Measurements from ENCODE around the gene KRT84. TPM values are rescaled to one million over a fixed set of nuclear protein-coding genes. Genes with fewer than 3 reads are reported as not detected.

The KRT84 gene
- total RNA-seq, 1 experiment from 2014 or later = 0.15 TPM

- intact Hi-C loops (cut with micrococcal nuclease) = no loop called here
- BruUV-seq (replicated peaks) = no TSS peak
- POLR2A ChIA-PET (ENCODE audit: unreplicated experiment) = no interaction called here
Observed at GRCh38 chr12:52432559-52433207, 47.2 kb upstream of the KRT84 start.

GRCh38 chr12:52428121-52428520 lies 42.7 kb upstream of the KRT84 start:
- ATAC-seq (no peak), DNase-seq (no peak)
- H3K4me2 ChIP-seq (ENCODE audit: low read length) = no peak overlapping the region
- POLR2A ChIA-PET (ENCODE audit: unreplicated experiment) = interaction anchor here (0.6 kb wide), 1 partner anchor 616 kb away, joined by 3 read pairs; no protein-coding TSS in a partner anchor
- H3K79me2 ChIP-seq (ENCODE audit: low read length) = no peaks in the 10 kb centered on the region
- H3K4me3 ChIP-seq (ENCODE audit: low read length) = no peak overlapping the region
- BruUV-seq (replicated peaks) = no TSS peak
- H3K9ac ChIP-seq (ENCODE audit: low read length) = no peak overlapping the region
- H4K20me1 ChIP-seq (ENCODE audit: low read length) = no peaks in the 10 kb centered on the region
- CTCF ChIA-PET = no interaction called here
- no peaks in the 10 kb centered on the region for H3K9me3 ChIP-seq (ENCODE audit: low read length)
- H3K9me2 ChIP-seq (replicated peaks; ENCODE audit: low read length) = no peaks in the 10 kb centered on the region
- H2AFZ ChIP-seq (ENCODE audit: low read length) = no peak overlapping the region
- H3K27me3 ChIP-seq (ENCODE audit: low read length) = no peaks in the 10 kb centered on the region
- H3K4me1 ChIP-seq (ENCODE audit: insufficient read depth, low read length) = peaks cover 19% of the 10 kb centered on the region; the same call in 1 of the 2 replicates
- TF ChIP-seq EZH2phosphoT487 (IDR thresholded peaks at IDR 0.05; ENCODE audit: borderline replicate concordance, low read length) (no peak), CTCF (conservative IDR thresholded peaks at IDR 0.05; ENCODE audit: low read depth, low read length) (no peak), EZH2 (IDR thresholded peaks at IDR 0.05; ENCODE audit: low read length, unreplicated experiment) (no peak)
- H3F3A ChIP-seq (ENCODE audit: low read length, unreplicated experiment) = no peaks in the 10 kb centered on the region
- intact Hi-C loops (cut with micrococcal nuclease) = no loop called here
- no peak overlapping the region for H3K27ac ChIP-seq (ENCODE audit: low read length)
- no peaks in the 10 kb centered on the region for H3K36me3 ChIP-seq (ENCODE audit: low read depth, low read length)

More at GRCh38 chr12:52432559-52433207, 47.2 kb upstream of the KRT84 start:
- Histone ChIP-seq H3K9ac (ENCODE audit: low read length) (no peak overlapping the region), H3K4me3 (ENCODE audit: low read length) (no peak overlapping the region), H3K4me2 (ENCODE audit: low read length) (no peak overlapping the region), H2AFZ (ENCODE audit: low read length) (no peak overlapping the region), H3F3A (ENCODE audit: low read length, unreplicated experiment) (peaks cover 12% of the 10 kb centered on the region), H3K36me3 (ENCODE audit: low read depth, low read length) (no peaks in the 10 kb centered on the region), H3K9me3 (ENCODE audit: low read length) (no peaks in the 10 kb centered on the region), H3K9me2 (replicated peaks; ENCODE audit: low read length) (no peaks in the 10 kb centered on the region), H3K4me1 (ENCODE audit: insufficient read depth, low read length) (peaks cover 43% of the 10 kb centered on the region), H3K79me2 (ENCODE audit: low read length) (no peaks in the 10 kb centered on the region), H3K27ac (ENCODE audit: low read length) (no peak overlapping the region), H3K27me3 (ENCODE audit: low read length) (no peaks in the 10 kb centered on the region), H4K20me1 (ENCODE audit: low read length) (no peaks in the 10 kb centered on the region)
- TF ChIP-seq CTCF (conservative IDR thresholded peaks at IDR 0.05; ENCODE audit: low read depth, low read length) = no peak
- no peak for TF ChIP-seq EZH2phosphoT487 (IDR thresholded peaks at IDR 0.05; ENCODE audit: borderline replicate concordance, low read length)
- no peak for TF ChIP-seq EZH2 (IDR thresholded peaks at IDR 0.05; ENCODE audit: low read length, unreplicated experiment)
- DNase-seq (no peak), ATAC-seq (no peak)
- CTCF ChIA-PET = no interaction called here

GRCh38 chr12:52427083-52427482 lies 41.6 kb upstream of the KRT84 start:
- Histone ChIP-seq H3K4me3 (ENCODE audit: low read length) (no peak overlapping the region), H3K36me3 (ENCODE audit: low read depth, low read length) (no peaks in the 10 kb centered on the region), H3K9me3 (ENCODE audit: low read length) (no peaks in the 10 kb centered on the region), H3K27me3 (ENCODE audit: low read length) (no peaks in the 10 kb centered on the region), H3K9ac (ENCODE audit: low read length) (no peak overlapping the region), H2AFZ (ENCODE audit: low read length) (no peak overlapping the region), H3K4me2 (ENCODE audit: low read length) (no peak overlapping the region), H3F3A (ENCODE audit: low read length, unreplicated experiment) (no peaks in the 10 kb centered on the region), H3K79me2 (ENCODE audit: low read length) (no peaks in the 10 kb centered on the region), H3K27ac (ENCODE audit: low read length) (peak overlapping the region; percentile 52), H4K20me1 (ENCODE audit: low read length) (no peaks in the 10 kb centered on the region), H3K4me1 (ENCODE audit: insufficient read depth, low read length) (peaks cover 19% of the 10 kb centered on the region; the same call in 1 of the 2 replicates), H3K9me2 (replicated peaks; ENCODE audit: low read length) (no peaks in the 10 kb centered on the region)
- ChIA-PET CTCF (no interaction called here), POLR2A (ENCODE audit: unreplicated experiment) (no interaction called here)
- ATAC-seq (peak; percentile 61), DNase-seq (peak; percentile 47)
- TF ChIP-seq EZH2 (IDR thresholded peaks at IDR 0.05; ENCODE audit: low read length, unreplicated experiment) = no peak
- TF ChIP-seq CTCF (conservative IDR thresholded peaks at IDR 0.05; ENCODE audit: low read depth, low read length) = no peak
- TF ChIP-seq EZH2phosphoT487 (IDR thresholded peaks at IDR 0.05; ENCODE audit: borderline replicate concordance, low read length) = no peak
- intact Hi-C loops (cut with micrococcal nuclease) = loop anchor here (1.0 kb wide), 1 partner anchor 27 kb away; no protein-coding TSS in a partner anchor
- BruUV-seq (replicated peaks) = no TSS peak

Data from PC-3 (cell line).